IPS-18c (cell line): ENCODE data around the gene RPS25.
A peak's percentile ranks its signal among the peaks of the same experiment; 100 is the strongest.
"Not testable (repeated sequence)": the region's sequence is repeated elsewhere in the genome, so short reads cannot be mapped to it uniquely, and the experiment has no call there.

Experiments
- H3K4me3 ChIP-seq: 2 replicates; pipeline ENCODE4 v1.7.0; 2013; ENCODE audit warnings: low read depth, mild to moderate bottlenecking, low read length, moderate library complexity; ENCODE audit not compliant: insufficient read depth
- H3K9me3 ChIP-seq: one replicate; pipeline ENCODE4 v1.6.1; 2013; ENCODE audit warnings: mild to moderate bottlenecking, low read length, moderate library complexity; ENCODE audit not compliant: control insufficient read depth, insufficient read depth

The RPS25 gene

DNA sequence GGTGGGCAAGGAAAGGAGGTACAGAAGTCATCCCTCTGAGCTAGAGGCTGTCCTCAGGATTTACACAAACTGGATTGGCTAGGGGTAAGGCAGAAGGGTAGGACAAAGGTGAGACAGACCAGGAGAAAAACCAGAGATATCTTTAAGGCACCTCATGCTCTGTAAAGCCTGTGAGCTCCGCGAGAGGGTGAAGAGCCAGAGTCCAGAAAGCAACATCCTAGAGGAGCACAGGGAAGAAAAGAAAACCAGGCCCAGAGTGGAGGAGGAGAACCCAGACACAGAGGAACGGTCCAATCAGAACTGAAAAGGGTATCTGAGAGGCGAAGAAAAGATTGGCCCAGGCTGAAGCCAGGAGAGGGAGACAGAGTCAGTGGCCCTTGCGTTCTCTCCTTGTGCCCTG, 7.4 kb upstream of the RPS25 start:
- no peak overlapping the region for H3K4me3 ChIP-seq
- H3K9me3 ChIP-seq, result no peaks in the 10 kb centered on the region

- H3K4me3 ChIP-seq, result no peak overlapping the region
- no peaks in the 10 kb centered on the region for H3K9me3 ChIP-seq
These were observed 6.9 kb upstream of the RPS25 start for GRCh38 chr11:119025099-119025473.

DNA sequence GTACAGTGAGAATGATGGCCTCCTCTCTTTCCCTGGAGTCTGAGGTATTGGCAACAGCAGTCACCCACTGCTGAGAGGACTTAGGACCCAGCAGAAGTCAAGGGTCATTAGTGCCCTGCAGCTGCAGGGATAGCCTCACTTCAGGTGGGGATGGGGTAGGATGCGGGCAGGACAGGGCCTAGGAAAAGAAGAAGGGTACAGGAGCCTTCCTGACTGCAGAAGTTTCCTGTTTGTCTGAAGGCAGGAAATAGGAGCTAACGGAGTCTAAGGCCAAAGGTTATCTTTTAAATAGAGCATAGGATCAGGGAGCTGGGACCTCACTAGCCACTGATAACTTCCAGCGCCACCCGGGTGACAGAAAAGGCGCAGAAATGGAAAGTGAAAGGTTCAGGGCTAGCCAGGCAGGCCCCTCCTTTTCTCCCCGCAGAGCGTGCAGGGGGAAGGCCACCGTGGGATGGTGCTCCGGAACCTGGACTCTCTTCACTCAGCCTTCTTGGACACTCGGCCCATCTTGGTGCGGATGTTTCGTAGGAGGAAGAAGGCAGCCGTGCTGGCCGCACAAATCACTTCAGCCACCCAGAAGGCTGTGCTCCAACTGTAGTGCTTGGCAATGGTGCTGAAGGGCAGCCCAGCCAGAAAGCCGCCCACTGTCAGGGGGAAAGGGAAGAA, 6.4 kb upstream of the RPS25 start:
- Histone ChIP-seq H3K4me3 (no peak overlapping the region), H3K9me3 (no peaks in the 10 kb centered on the region)

DNA sequence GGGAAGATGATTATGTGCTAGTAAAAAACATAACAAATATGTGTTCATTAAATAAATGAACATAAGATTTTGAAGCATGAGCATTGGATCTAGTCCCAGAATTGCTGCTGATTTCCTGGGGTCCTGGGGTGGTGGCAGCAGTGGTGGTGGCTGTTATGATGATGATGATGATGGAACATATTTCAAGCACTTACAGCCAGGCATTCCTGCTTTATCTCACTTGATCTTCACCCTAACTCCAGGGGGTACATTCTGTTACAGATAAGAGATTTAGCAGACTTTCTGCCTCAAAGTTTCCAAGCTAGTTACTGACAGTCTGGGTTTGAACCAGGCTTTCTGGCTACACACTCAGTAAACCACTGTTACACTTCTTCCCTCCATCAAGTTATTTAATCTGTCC, 5.6 kb upstream of the RPS25 start:
- Histone ChIP-seq H3K9me3 (no peaks in the 10 kb centered on the region), H3K4me3 (no peak overlapping the region)

- no peak overlapping the region for H3K4me3 ChIP-seq
- no peaks in the 10 kb centered on the region for H3K9me3 ChIP-seq
These were observed 3.5 kb upstream of the RPS25 start for GRCh38 chr11:119021631-119022030.

- no peaks in the 10 kb centered on the region for H3K9me3 ChIP-seq
- H3K4me3 ChIP-seq, result peak overlapping the region; percentile 16; the same call in 1 of the 2 replicates
These were observed 1.9 kb upstream of the RPS25 start for GRCh38 chr11:119019996-119020395.

DNA sequence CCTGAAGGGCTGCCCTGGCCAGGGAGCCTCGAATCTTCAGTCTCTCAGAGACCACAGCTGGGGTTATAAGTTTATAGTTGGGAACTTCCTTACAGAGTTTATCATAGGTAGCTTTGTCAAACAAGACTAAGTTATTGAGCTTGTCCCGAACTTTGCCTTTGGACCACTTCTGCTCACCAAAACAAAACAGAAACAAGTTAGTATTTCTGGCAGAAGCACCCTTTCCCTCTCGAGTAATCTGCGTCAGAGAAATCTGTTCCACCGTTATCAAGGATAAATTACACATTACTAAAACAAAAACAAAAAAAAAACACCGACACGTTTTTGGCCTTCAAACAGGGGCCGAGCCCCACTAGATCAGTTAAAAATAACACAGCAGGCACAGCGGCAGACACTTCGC, 766 bp downstream of the RPS25 start:
- not testable (repeated sequence) for H3K9me3 ChIP-seq
- H3K4me3 ChIP-seq, result peak overlapping the region; percentile 94

DNA sequence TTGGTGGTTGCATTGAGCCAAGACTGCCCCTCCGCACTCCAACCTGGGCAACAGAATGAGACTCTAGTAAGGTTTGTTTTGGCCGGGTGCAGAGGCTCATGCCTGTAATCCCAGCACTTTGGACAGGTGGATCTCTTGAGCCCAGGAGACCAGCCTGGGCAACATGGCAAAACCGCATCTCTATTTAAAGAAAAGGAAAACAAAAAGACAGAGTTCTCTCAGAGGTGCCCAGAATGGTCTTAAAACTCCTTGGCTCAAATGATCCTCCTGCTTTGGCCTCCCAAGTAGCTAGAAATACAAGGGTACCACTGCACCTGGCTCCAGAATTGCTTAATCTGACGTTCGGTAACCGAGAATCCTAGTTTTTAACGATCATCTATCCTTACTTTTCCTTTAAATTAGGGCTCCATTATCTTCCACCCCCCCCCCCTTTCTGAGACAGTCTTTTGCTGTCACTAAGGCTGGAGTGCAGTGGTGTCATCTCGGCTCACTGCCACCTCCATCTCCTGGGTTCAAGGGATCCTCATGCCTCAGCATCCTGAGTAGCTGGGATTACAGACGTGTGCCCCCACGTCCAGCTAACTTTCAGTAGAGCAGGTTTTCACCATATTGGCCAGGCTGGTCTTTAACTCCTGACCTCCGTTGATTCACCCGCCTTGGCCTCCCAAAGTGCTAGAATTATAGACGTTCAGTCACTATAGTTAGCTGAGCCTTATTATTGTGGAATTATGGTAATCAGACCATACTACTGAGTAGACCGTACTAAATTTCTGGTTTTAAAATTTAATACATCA, 1.7 kb downstream of the RPS25 start:
- Histone ChIP-seq H3K9me3 (no peaks in the 10 kb centered on the region), H3K4me3 (peak overlapping the region; percentile 94; the same call in 1 of the 2 replicates)

GRCh38 chr11:119015054-119015611, 3.0 kb downstream of the RPS25 start:
- H3K4me3 ChIP-seq, result no peak overlapping the region
- H3K9me3 ChIP-seq, result no peaks in the 10 kb centered on the region

- Histone ChIP-seq H3K4me3 (no peak overlapping the region), H3K9me3 (no peaks in the 10 kb centered on the region)
These were observed 3.8 kb downstream of the RPS25 start for GRCh38 chr11:119014209-119014924.

DNA sequence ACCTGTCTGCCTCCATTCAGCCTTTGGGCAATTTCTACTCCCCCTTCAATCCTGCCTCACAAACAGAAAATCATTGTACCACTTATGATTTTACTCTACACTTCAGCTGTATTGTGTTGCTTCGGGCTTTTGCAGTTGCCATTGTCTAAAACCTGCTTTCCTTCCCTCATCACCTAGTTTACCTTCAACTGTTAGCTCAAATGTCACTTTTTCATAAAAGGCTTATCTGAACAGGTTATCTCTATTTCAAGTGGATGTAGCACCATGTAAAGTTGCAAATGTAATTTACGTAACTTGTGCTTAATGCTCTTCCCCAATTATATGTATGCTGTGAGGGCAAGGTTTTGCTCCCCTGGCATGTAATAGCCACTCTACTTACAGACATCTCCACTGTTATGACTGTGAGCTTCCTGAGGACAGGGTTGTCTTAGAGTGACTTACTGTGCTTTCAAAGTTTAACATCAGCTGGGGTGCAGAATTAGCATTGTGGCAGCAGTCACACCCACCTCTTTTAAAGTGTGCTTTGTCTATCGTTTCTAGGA, 5.4 kb downstream of the RPS25 start:
- no peaks in the 10 kb centered on the region for H3K9me3 ChIP-seq

DNA sequence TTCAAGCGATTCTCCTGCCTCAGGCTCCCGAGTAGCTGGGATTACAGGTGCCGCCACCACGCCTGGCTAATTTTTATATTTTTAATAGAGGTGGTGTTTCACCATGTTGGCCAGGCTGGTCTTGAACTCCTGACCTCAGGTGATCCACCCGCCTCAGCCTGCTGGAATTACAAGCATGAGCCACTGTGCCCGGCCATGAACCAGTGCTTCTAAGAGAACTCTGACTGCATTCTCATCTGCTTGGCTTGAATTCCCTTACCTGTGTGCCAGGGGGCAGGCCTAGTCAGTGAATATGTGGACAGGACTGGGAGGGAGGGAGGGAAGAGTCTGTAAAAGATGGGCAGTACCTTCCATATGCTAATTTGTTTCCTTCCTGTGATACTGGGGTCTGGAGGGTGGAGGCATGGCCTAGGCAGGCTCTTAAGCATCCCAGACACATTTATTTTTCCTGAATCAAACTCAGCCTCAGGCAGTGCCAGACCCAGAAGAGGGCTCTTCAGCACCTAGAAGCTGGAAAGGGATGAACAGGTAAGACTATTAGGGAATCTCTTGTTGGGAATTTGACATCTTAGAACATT, 6.6 kb downstream of the RPS25 start:
- H3K9me3 ChIP-seq, result no peaks in the 10 kb centered on the region

More for the DNA sequence above, 5.4 kb downstream of the RPS25 start:
- H3K4me3 ChIP-seq, result no peak overlapping the region

GRCh38 chr11:119006656-119007055, 11.5 kb downstream of the RPS25 start:
- H3K9me3 ChIP-seq, result no peaks in the 10 kb centered on the region
- no peak overlapping the region for H3K4me3 ChIP-seq

More for the DNA sequence above, 6.6 kb downstream of the RPS25 start:
- no peak overlapping the region for H3K4me3 ChIP-seq

GRCh38 chr11:119000906-119001305, 17.2 kb downstream of the RPS25 start:
- no peaks in the 10 kb centered on the region for H3K9me3 ChIP-seq

DNA sequence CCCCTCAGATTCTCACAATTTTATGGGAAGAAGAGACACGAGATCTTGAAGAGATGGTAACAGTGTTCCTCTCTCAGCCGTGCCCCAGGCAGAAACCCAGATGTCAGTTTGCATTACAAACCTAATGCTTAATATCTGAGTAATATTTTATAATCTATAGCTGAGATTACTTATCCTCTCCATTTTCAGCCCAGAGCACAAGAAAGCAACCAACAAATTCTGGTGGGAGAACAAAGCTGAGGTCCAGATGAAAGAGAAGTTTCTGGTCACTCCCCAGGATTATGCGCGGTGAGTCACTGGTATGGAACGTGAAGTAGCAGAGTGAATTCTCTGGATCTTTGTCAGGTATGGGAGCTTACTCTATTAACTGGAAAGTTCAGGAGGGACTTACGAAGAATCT, 19.3 kb downstream of the RPS25 start:
- Histone ChIP-seq H3K9me3 (no peaks in the 10 kb centered on the region), H3K4me3 (peak overlapping the region; percentile 77)

More at GRCh38 chr11:119000906-119001305, 17.2 kb downstream of the RPS25 start:
- H3K4me3 ChIP-seq, result no peak overlapping the region

GRCh38 chr11:118998388-118998717, 19.8 kb downstream of the RPS25 start:
- H3K4me3 ChIP-seq, result peak overlapping the region; percentile 77

More at GRCh38 chr11:118998388-118998717, 19.8 kb downstream of the RPS25 start:
- H3K9me3 ChIP-seq, result no peaks in the 10 kb centered on the region
